Measurements from ENCODE around the gene CT47A1. TPM values are rescaled to one million over a fixed set of nuclear protein-coding genes. Genes with fewer than 3 reads are reported as not detected.

Gene CT47A1
- total RNA-seq, 1 experiment from 2014 or later, result not detected

Other genes with a start within 250 kb of the CT47A1 start
- gene CT47B1, start 109.9 kb downstream of the CT47A1 start, total RNA-seq (2014; rRNA removed; shearing (Covaris generic)), result not detected in 2 replicates
- gene CT47A11, start 48.6 kb downstream of the CT47A1 start, total RNA-seq (2014; rRNA removed; shearing (Covaris generic)), result not detected in 2 replicates
- not detected in 2 replicates for gene CT47A10, start 43.7 kb downstream of the CT47A1 start, total RNA-seq (2014; rRNA removed; shearing (Covaris generic))
- gene CT47A9, start 38.9 kb downstream of the CT47A1 start, total RNA-seq (2014; rRNA removed; shearing (Covaris generic)), result not detected in 2 replicates
- gene CT47A8, start 34.0 kb downstream of the CT47A1 start, total RNA-seq (2014; rRNA removed; shearing (Covaris generic)), result not detected in 2 replicates
- not detected in 2 replicates for gene CT47A7, start 29.2 kb downstream of the CT47A1 start, total RNA-seq (2014; rRNA removed; shearing (Covaris generic))
- not detected in 2 replicates for gene CT47A6, start 24.3 kb downstream of the CT47A1 start, total RNA-seq (2014; rRNA removed; shearing (Covaris generic))
- not detected in 2 replicates for gene CT47A5, start 19.4 kb downstream of the CT47A1 start, total RNA-seq (2014; rRNA removed; shearing (Covaris generic))
- not detected in 2 replicates for gene CT47A4, start 14.6 kb downstream of the CT47A1 start, total RNA-seq (2014; rRNA removed; shearing (Covaris generic))
- gene CT47A3, start 9.7 kb downstream of the CT47A1 start, total RNA-seq (2014; rRNA removed; shearing (Covaris generic)), result not detected in 2 replicates
- not detected in 2 replicates for gene CT47A2, start 4.8 kb downstream of the CT47A1 start, total RNA-seq (2014; rRNA removed; shearing (Covaris generic))
- 0.38 and 0.55 TPM in 2 replicates for gene GLUD2, start 61.9 kb upstream of the CT47A1 start, total RNA-seq (2014; rRNA removed; shearing (Covaris generic))

Measured in SJSA1 (cell line).